GM12878 (cell line): ENCODE measurements around the gene PIK3R3. TPM values are rescaled to one million over a fixed set of nuclear protein-coding genes. Genes with fewer than 3 reads are reported as not detected.

ENCODE experiments used
- ATAC-seq: fragments of 200-7000 bp; cut with Tn5 transposase; 3 replicates; pipeline ENCODE4 v1.9.1; 2020; ENCODE audit warnings: mild to moderate bottlenecking, moderate library complexity
- BruUV-seq: library from RNA; stranded (reverse); fragments of 400-500 nt; replicated peaks from 2 replicates; lab custom pipeline; 2021; lab: Mats Ljungman, UMichigan
- CTCF ChIA-PET: fragments of 300-600 bp; sonication (Branson Sonifier 250); formaldehyde crosslinking; extraction: SDS; loops from one replicate; lab custom pipeline; 2021; ENCODE audit warnings: inconsistent platforms; lab: Yijun Ruan, JAX
- POLR2A ChIA-PET: fragments of 350-600 bp; formaldehyde crosslinking; extraction: SDS; loops from one replicate; lab custom pipeline; 2021; ENCODE audit warnings: inconsistent platforms; lab: Charles Lee
- RAD21 ChIA-PET: fragments of 300-600 bp; sonication (Branson Sonifier 250); formaldehyde crosslinking; loops from one replicate; lab custom pipeline; 2023; ENCODE audit warnings: antibody characterized with exemption; ENCODE audit not compliant: unreplicated experiment; lab: Charles Lee
- SMC1A ChIA-PET: fragments of 300-600 bp; sonication (Branson Sonifier 250); formaldehyde crosslinking; loops from one replicate; lab custom pipeline; 2023; ENCODE audit not compliant: unreplicated experiment, uncharacterized antibody; lab: Charles Lee
- DNase-seq: peaks from one replicate; pipeline ENCODE4 v3.0.0-alpha.2; 2011; ENCODE audit warnings: low read depth, low spot score
- FAIRE-seq: peaks from 3 replicates; lab custom pipeline; 2011; peaks lifted over from hg19 to GRCh38; lab: Jason Lieb, UNC
- H2AFZ ChIP-seq: 2 replicates; pipeline ENCODE4 v1.6.0; 2011; ENCODE audit warnings: low read depth, low read length, control low read depth; ENCODE audit not compliant: control insufficient read depth
- H3K27ac ChIP-seq: 2 replicates; pipeline ENCODE4 v1.5.1; 2011; ENCODE audit warnings: control low read depth; ENCODE audit not compliant: control insufficient read depth, insufficient read depth
- H3K27me3 ChIP-seq, 2 experiments: replicated peaks in 1 of 2; 2 replicates each; pipeline versions ENCODE4 v1.6.0 to v1.6.1; 2011; ENCODE audit warnings: low read length in 1 of 2; ENCODE audit not compliant: control insufficient read depth in 2 of 2, insufficient read depth in 2 of 2
- H3K36me3 ChIP-seq, 2 experiments: 2 replicates each; pipeline ENCODE4 v1.5.1; 2011; ENCODE audit warnings: low read length in 1 of 2; ENCODE audit not compliant: control insufficient read depth in 2 of 2, insufficient read depth in 2 of 2
- H3K4me1 ChIP-seq: 2 replicates; pipeline ENCODE4 v1.6.1; 2011; ENCODE audit warnings: mild to moderate bottlenecking, low read length, moderate library complexity, mixed read lengths; ENCODE audit not compliant: control insufficient read depth, insufficient read depth
- H3K4me2 ChIP-seq: 2 replicates; pipeline ENCODE4 v1.6.0; 2011; ENCODE audit warnings: control low read depth; ENCODE audit not compliant: control insufficient read depth, insufficient read depth
- H3K4me3 ChIP-seq: fragments of 200-600 bp; sonication (generic); 2 replicates; pipeline ENCODE4 v1.5.1; 2016
- H3K79me2 ChIP-seq: 2 replicates; pipeline ENCODE4 v1.6.0; 2011; ENCODE audit warnings: low read length; ENCODE audit not compliant: control insufficient read depth, insufficient read depth
- H3K9ac ChIP-seq: 2 replicates; pipeline ENCODE4 v1.8.0; 2011; ENCODE audit warnings: low read length, control low read depth, mixed read lengths; ENCODE audit not compliant: control insufficient read depth, insufficient read depth
- H3K9me3 ChIP-seq: replicated peaks from 3 replicates; pipeline ENCODE4 v1.5.1; 2011; ENCODE audit warnings: mild to moderate bottlenecking, low read length; ENCODE audit not compliant: control insufficient read depth, insufficient read depth
- H4K20me1 ChIP-seq: 2 replicates; pipeline ENCODE4 v1.6.0; 2011; ENCODE audit not compliant: control insufficient read depth, insufficient read depth
- BRCA1 ChIP-seq: IDR thresholded peaks from 2 replicates; pipeline ENCODE4 v1.6.1; 2011; ENCODE audit warnings: low read depth, low read length, improper control_type of control experiment
- CBFB ChIP-seq: IDR thresholded peaks from 2 replicates; pipeline ENCODE4 v1.6.1; 2016; ENCODE audit warnings: antibody characterized with exemption, low read depth
- CREB1 ChIP-seq: IDR thresholded peaks from 2 replicates; pipeline ENCODE4 v1.6.1; 2012; ENCODE audit warnings: low read depth, mild to moderate bottlenecking, inconsistent platforms
- IKZF2 ChIP-seq, 2 experiments: fragments of 450-650 bp; IDR thresholded peaks; 2 replicates each; pipeline ENCODE4 v1.6.1; 2017; ENCODE audit warnings: mild to moderate bottlenecking in 2 of 2, moderate library complexity in 2 of 2
- IRF4 ChIP-seq: IDR thresholded peaks from 2 replicates; pipeline ENCODE4 v1.6.1; 2011; ENCODE audit warnings: low read depth, low read length
- NFXL1 ChIP-seq: fragments of 450-650 bp; IDR thresholded peaks from 2 replicates; pipeline ENCODE4 v1.6.1; 2017; ENCODE audit warnings: antibody characterized with exemption, mild to moderate bottlenecking, borderline replicate concordance
- PAX5 ChIP-seq: IDR thresholded peaks from 2 replicates; pipeline ENCODE4 v1.6.1; 2011; ENCODE audit warnings: low read depth, low read length, borderline replicate concordance
- RUNX3 ChIP-seq: IDR thresholded peaks from 2 replicates; pipeline ENCODE4 v1.6.1; 2012; ENCODE audit warnings: low read length, inconsistent platforms
- SMAD5 ChIP-seq: IDR thresholded peaks from 2 replicates; pipeline ENCODE4 v1.6.1; 2016; ENCODE audit warnings: antibody characterized with exemption, low read depth
- YBX1 ChIP-seq: fragments of 450-650 bp; IDR thresholded peaks from 2 replicates; pipeline ENCODE4 v1.6.1; 2016; ENCODE audit warnings: antibody characterized with exemption
- in situ Hi-C: fragments of 300-500 bp; cut with MboI; formaldehyde crosslinking; loops from 9 replicates; pipeline ENCODE4 v1.14.3; 2018; ENCODE audit warnings: mixed read lengths
- intact Hi-C: fragments of 100-400 bp; cut with micrococcal nuclease; formaldehyde crosslinking; loops from one replicate; pipeline ENCODE4 v1.14.2; 2022; ENCODE audit not compliant: unreplicated experiment
- polyA plus RNA-seq, 11 experiments: library from polyadenylated mRNA; depleted of rRNA in 4 of 11; unstranded in 6 of 11; stranded (reverse) in 5 of 11; fragments of >200 nt; fragmentation: Nextera tagmentation in 4 of 11; fragmentation: Illumina TruSeq in 1 of 11; extraction: Ambion mirVana in 4 of 11; extraction: Trizol in 1 of 11; gene quantifications; 1 replicate in 1 of 11; 2 replicates in 10 of 11; pipeline versions ENCODE4 v1.2.1 to v1.2.3, GENCODE V29; 2011 to 2016; ENCODE audit warnings: inconsistent platforms in 2 of 11, missing spikeins in 2 of 11, low read depth in 1 of 11
- total RNA-seq, 4 experiments: library from RNA; depleted of rRNA in 3 of 4; stranded (reverse); fragments of >200 nt in 3 of 4; fragmentation: Illumina TruSeq in 1 of 4; extraction: Trizol in 1 of 4; gene quantifications; 2 replicates each; pipeline versions ENCODE4 v1.2.1 to v1.2.3, GENCODE V29; 2013 to 2021
- TF ChIP-seq, protein P1 (sequence below): IDR thresholded peaks from 2 replicates; pipeline ENCODE4 v1.6.1; 2012; ENCODE audit warnings: improper control_type of control experiment, low read depth, low read length; ENCODE audit not compliant: insufficient replicate concordance

Gene PIK3R3
- total and polyA plus RNA-seq, 10 of the 15 experiments (the other 5 are each of a cell fraction or from before 2014, with no cell fraction given): 4.8 to 27.0 (median 19.8) TPM

DNA sequence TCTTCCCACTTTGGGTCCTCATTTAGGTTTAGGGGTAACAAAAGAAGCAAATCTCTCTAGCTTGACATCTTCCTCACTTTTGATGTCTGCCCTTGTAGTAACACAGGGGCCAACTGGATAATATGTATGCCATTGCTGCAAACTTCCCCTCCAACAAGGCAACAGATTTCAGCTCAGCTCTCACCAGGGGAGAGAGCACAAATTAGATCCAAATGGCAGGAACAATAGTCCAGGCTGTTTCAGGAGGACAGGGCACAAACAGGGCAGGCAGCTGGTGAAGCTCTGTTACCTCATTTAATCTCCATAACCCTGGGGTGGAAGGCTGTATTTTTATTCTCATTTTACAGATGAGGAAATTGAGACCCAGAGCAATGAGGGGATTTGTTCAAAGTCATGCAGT, 4.3 kb upstream of the PIK3R3 start:
- Histone ChIP-seq H3K27ac (no peak overlapping the region), H3K4me3 (no peak overlapping the region), H3K4me1 (peaks cover 16% of the 10 kb centered on the region), H3K4me2 (no peak overlapping the region), H3K9me3 (no peaks in the 10 kb centered on the region), H4K20me1 (no peaks in the 10 kb centered on the region), H3K27me3 (no peaks in the 10 kb centered on the region), H2AFZ (no peak overlapping the region), H3K36me3 (no peaks in the 10 kb centered on the region), H3K79me2 (peaks cover 4% of the 10 kb centered on the region), H3K9ac (no peak overlapping the region)
- ChIA-PET RAD21 (interaction anchor here (0.6 kb wide), 1 partner anchor 258 kb away, joined by 3 read pairs; no protein-coding TSS in a partner anchor), CTCF (interaction anchor here (1.5 kb wide), 1 partner anchor 32 kb away, joined by 3 read pairs; no protein-coding TSS in a partner anchor), POLR2A (no interaction called here), SMC1A (interaction anchor here (1.2 to 3.3 kb wide), 3 partner anchors 12 to 72 kb away, joined by 3 to 13 read pairs (median 5); no protein-coding TSS in a partner anchor)
- FAIRE-seq: no peak
- intact Hi-C loops (loop anchor here (10.0 kb wide), 1 partner anchor 198 kb away; no protein-coding TSS in a partner anchor), in situ Hi-C loops (no loop called here)
- DNase-seq: no peak
- ATAC-seq: no peak
- TF ChIP-seq NFXL1 (no peak), IKZF2 (IDR thresholded peaks at IDR 0.05) (no peak), BRCA1 (no peak), RUNX3 (no peak), SMAD5 (no peak), PAX5 (no peak), YBX1 (no peak), IRF4 (no peak), CREB1 (no peak), CBFB (no peak)
- TF ChIP-seq, protein P1, sequence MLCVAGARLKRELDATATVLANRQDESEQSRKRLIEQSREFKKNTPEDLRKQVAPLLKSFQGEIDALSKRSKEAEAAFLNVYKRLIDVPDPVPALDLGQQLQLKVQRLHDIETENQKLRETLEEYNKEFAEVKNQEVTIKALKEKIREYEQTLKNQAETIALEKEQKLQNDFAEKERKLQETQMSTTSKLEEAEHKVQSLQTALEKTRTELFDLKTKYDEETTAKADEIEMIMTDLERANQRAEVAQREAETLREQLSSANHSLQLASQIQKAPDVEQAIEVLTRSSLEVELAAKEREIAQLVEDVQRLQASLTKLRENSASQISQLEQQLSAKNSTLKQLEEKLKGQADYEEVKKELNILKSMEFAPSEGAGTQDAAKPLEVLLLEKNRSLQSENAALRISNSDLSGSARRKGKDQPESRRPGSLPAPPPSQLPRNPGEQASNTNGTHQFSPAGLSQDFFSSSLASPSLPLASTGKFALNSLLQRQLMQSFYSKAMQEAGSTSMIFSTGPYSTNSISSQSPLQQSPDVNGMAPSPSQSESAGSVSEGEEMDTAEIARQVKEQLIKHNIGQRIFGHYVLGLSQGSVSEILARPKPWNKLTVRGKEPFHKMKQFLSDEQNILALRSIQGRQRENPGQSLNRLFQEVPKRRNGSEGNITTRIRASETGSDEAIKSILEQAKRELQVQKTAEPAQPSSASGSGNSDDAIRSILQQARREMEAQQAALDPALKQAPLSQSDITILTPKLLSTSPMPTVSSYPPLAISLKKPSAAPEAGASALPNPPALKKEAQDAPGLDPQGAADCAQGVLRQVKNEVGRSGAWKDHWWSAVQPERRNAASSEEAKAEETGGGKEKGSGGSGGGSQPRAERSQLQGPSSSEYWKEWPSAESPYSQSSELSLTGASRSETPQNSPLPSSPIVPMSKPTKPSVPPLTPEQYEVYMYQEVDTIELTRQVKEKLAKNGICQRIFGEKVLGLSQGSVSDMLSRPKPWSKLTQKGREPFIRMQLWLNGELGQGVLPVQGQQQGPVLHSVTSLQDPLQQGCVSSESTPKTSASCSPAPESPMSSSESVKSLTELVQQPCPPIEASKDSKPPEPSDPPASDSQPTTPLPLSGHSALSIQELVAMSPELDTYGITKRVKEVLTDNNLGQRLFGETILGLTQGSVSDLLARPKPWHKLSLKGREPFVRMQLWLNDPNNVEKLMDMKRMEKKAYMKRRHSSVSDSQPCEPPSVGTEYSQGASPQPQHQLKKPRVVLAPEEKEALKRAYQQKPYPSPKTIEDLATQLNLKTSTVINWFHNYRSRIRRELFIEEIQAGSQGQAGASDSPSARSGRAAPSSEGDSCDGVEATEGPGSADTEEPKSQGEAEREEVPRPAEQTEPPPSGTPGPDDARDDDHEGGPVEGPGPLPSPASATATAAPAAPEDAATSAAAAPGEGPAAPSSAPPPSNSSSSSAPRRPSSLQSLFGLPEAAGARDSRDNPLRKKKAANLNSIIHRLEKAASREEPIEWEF: no peak
- BruUV-seq: no TSS peak
